Measurements from ENCODE around the gene MAML1.

MAML1 gene

GRCh38 chr5:179821298-179822058 lies 88.9 kb downstream of the MAML1 start:
- TF ChIP-seq CTCF (IDR thresholded peaks at IDR 0.05; ENCODE audit: low read depth, low read length), result no peak
- peak overlapping the region; percentile 98 for H3K4me3 ChIP-seq (ENCODE audit: low read depth, low read length)

- TF ChIP-seq CTCF (IDR thresholded peaks at IDR 0.05; ENCODE audit: low read depth, low read length), result no peak
Measured at GRCh38 chr5:179822059-179822432, 89.4 kb downstream of the MAML1 start.

GRCh38 chr5:179822444-179822990 lies 89.9 kb downstream of the MAML1 start:
- TF ChIP-seq CTCF (IDR thresholded peaks at IDR 0.05; ENCODE audit: low read depth, low read length), result no peak
- peak overlapping the region; percentile 98 for H3K4me3 ChIP-seq (ENCODE audit: low read depth, low read length)

More at GRCh38 chr5:179822059-179822432, 89.4 kb downstream of the MAML1 start:
- peak overlapping the region; percentile 98 for H3K4me3 ChIP-seq (ENCODE audit: low read depth, low read length)

GRCh38 chr5:179823937-179824744 lies 91.5 kb downstream of the MAML1 start:
- no peak for TF ChIP-seq CTCF (IDR thresholded peaks at IDR 0.05; ENCODE audit: low read depth, low read length)
- peak overlapping the region; percentile 35 for H3K4me3 ChIP-seq (ENCODE audit: low read depth, low read length)

- TF ChIP-seq CTCF (IDR thresholded peaks at IDR 0.05; ENCODE audit: low read depth, low read length), result no peak
- H3K4me3 ChIP-seq (ENCODE audit: low read depth, low read length), result no peak overlapping the region
Measured at GRCh38 chr5:179824745-179825112, 92.1 kb downstream of the MAML1 start.

GRCh38 chr5:179825655-179826182 lies 93.1 kb downstream of the MAML1 start:
- no peak overlapping the region for H3K4me3 ChIP-seq (ENCODE audit: low read depth, low read length)
- no peak for TF ChIP-seq CTCF (IDR thresholded peaks at IDR 0.05; ENCODE audit: low read depth, low read length)
